NCI-H2227 treated with DMSO at 0.1 percent for 48 hours (cell line): ENCODE data around the gene EDNRB.
"Not testable (repeated sequence)": the region's sequence is repeated elsewhere in the genome, so short reads cannot be mapped to it uniquely, and the experiment has no call there.

Experiments
- DNase-seq: peaks from one replicate; lab custom pipeline; 2025; lab: John Stamatoyannopoulos, UW

The EDNRB gene

DNA sequence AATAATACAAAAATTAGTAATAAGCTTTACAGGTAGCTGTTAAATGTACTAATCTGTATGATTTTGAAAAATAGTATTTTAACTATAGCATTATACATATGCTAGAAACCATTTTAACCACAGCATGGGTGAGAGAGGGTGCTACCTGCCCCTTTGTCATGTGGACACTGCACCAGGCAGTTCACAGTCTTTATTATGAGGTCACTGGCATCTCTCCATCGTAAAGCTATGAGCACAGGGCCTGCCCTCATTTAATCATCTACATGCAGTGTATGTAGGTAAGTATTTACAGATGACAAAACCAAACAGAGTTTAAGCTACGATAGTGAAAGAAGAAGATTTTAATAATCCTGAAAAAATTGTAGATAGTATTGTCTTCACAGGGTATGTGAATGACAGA lies 21.7 kb downstream of the EDNRB start:
- DNase-seq: no peak

DNA sequence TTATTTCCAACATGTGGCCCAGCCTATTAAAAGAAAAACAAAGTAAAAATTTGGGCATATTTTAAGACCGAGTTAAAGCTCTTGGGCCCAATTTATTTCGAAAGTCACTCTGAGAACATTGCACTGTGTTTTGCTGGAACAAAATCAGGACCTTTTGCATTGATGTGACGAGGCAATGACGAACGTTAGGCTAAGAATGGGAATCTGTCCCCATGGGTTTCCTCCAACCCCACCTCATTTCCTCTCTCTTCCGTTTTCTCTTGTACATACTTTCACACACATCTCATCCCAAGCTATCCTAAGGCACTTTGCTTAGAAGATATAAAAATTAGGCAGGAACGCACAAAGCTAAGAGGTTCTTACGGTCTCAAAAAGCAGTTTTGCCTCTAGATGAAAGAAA lies 22.1 kb downstream of the EDNRB start:
- no peak for DNase-seq

- no peak for DNase-seq
These were observed 23.9 kb downstream of the EDNRB start for GRCh38 chr13:77894743-77895142.

GRCh38 chr13:77893066-77893465 lies 25.6 kb downstream of the EDNRB start:
- DNase-seq: no peak

- no peak for DNase-seq
These were observed 26.1 kb downstream of the EDNRB start for GRCh38 chr13:77892491-77892890.

GRCh38 chr13:77891486-77891885 lies 27.1 kb downstream of the EDNRB start:
- no peak for DNase-seq

DNA sequence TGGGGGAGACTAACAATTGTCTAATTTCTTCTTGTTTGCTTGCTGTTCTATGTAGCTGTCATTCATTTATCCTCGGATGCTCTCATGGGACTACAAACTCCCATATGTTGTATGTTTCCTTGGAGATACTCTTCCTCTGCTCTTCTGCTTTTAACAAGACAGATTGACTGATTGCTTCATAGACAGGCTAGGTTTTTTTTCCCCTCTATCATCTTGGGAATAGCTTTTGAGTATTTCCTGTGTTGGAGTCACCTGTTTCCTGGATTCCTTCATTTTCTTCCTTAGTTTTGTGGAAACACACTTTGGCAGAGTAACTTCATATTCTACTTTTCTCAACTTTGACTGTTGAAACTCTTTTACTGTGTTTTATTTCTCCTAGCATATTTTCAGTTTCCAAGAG lies 27.6 kb downstream of the EDNRB start:
- DNase-seq: no peak

DNA sequence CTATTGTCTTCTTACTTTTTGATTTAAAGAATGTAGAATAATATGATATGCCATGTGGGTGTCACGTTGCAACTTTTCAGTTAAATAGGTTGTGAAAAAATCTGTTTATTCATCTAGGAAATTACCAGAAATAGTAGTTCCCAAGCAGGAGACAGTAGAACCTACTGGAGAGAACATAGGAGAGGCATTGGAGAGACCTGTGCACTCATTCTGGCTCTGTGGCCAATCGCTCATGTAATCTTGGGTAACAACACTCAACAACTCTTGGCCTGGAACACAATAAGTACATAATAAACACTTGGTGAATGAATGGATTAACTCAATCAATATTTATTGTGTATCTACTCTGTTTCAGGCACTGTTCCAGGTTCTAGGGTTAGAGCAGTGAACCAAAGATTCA lies 35.3 kb downstream of the EDNRB start:
- no peak for DNase-seq

DNA sequence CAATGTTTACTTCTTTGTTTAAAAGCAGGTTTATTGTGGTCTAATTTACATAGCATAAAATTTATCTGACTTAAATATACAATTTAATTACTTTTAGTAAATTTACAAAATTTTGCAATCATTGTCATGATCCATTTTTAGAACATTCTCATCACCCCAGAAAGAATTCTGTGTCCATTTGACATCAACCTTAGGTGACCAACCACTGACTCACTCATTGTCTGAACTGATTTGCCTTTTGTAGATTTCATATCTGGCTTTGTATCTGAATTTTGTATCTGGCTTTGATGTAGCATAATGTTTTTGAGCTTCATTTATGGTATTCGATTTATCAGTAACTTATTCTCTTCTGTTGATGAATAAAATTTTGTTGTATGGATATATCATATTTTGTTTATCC lies 40.4 kb downstream of the EDNRB start:
- no peak for DNase-seq

DNA sequence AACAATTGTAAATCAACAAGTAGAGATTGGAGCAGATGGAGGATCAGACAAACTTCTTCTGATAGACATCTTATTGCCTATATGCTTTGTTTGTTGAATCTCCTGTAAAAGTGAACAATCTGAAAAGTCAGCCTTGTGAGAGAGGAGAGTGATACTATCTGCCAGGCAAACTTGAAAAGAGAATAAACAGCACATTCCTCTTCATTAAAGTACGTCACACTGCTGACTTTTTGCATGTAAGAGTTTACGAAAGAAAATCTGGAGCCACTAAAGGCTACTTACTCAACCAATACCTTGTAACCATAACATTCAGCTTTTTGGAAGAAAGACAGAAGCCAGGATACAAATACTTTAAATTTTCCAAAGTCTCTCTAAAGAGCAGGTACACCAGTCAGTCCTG lies 42.5 kb downstream of the EDNRB start:
- no peak for DNase-seq

- no peak for DNase-seq
These were observed 44.2 kb downstream of the EDNRB start for GRCh38 chr13:77874406-77874805.

DNA sequence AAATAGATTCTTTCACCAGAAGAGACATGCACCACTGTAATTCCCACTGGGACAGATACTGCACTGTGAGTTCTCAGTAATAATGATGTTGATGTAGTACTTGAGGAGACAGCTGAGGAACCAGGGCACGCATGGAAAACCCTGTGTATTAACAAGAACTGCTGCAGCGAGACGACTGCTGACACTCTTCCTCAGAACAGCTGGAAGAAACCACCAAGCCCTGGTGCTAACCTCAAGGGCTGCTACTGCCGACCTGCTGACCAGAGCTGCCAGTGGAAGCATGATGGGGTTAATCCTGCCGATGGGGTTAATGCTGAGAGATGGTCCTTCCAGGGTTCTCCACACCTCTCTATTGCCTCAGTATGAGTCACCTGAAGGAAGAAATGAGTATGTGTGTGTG lies 45.6 kb downstream of the EDNRB start:
- no peak for DNase-seq

- no peak for DNase-seq
These were observed 47.0 kb downstream of the EDNRB start for GRCh38 chr13:77871596-77871995.

- DNase-seq: no peak
These were observed 49.9 kb downstream of the EDNRB start for GRCh38 chr13:77868717-77869116.

DNA sequence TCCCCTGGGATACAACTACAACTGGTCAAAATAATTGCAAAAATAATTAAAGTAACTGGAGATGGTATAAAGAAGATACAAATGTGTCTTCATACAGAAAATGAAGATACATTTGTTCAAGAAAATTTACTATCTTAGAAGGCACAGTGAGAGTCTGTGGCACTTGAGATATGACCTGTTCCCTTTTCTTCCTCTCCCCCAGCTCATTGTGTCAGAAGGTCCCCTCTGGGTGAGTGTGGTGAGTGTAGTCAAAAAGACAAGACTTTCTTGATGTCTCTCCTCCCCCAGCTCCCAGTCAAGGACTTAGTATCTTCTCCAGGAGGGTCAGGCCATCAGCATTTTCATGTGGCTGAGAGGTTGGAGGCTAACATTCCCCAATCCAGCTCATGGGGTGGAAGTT lies 51.7 kb downstream of the EDNRB start:
- no peak for DNase-seq

DNA sequence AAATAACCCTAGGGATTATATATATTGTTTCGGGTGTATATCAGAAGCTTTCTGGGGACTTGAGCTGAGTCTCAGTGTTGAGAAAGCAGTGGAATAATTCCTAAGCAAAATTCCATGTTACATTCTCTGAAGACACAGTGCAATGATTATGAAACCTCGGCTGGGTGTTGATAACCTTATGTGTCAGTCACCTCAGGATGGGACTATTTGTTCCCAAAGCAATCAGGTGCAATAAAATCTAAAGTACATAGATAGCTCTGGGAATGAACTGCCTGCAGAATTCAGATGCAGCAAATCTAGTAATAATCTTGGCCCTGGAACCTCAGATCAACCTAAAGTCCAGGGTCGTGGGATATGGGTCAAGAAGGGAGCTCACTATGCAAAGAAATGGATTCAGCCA lies 53.0 kb downstream of the EDNRB start:
- no peak for DNase-seq

DNA sequence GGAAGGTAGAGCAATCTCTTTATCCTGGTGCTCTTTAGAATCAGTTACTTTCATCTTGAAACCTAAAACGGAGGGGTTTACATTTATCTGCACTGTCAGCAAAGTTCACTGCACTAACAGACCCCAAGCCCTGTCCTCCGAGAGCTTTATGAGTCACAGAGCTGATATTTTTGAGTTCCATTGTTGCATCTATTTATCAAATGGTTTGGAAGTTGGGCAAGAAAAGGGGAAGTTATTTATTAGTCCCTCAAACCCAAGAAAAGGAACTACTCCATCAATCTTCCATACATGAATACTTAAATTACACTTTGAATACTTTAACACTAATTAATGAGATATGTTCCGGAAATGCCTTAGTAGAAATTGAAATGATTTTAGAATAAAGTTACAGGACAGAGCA lies 55.5 kb downstream of the EDNRB start:
- no peak for DNase-seq

GRCh38 chr13:77861741-77862140 lies 56.9 kb downstream of the EDNRB start:
- no peak for DNase-seq

GRCh38 chr13:77860507-77860981 lies 58.1 kb downstream of the EDNRB start:
- DNase-seq: no peak

GRCh38 chr13:77859450-77859849 lies 59.2 kb downstream of the EDNRB start:
- DNase-seq: no peak

DNA sequence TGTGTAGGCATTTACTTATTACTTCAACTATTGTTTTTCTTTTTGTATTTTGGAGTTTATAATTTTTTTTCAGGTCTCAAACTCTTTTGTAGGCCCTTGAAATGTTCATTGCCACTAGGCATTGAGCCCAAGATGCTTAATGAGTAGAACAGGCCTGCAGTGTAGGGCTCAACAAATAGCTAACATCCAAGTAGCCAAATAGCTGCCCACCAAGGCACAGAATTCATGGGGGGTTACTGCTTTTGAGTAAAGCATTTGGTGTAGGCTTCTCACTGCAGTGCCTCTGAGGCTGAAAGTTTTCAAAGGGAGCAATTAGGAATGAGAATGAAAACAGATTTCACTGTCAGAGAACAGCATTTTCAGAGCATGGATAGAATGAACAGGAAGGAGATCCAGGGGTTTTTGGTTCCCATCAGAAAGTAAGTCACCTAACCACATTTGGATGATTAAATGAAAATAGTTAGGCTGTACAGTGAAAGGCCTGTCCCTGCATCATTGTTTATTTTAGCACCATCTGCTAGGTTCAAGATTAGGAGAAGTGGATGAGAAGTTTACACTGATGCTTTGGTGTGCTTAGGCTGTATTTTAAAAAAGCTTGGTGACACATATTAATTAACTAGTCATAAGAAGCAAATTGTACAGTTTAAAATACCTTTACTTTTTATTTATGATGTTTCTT lies 61.0 kb downstream of the EDNRB start:
- no peak for DNase-seq

- DNase-seq: no peak
These were observed 64.9 kb downstream of the EDNRB start for GRCh38 chr13:77853703-77854102.

- DNase-seq: not testable (repeated sequence)
These were observed 70.6 kb downstream of the EDNRB start for GRCh38 chr13:77848050-77848449.

- DNase-seq: no peak
These were observed 72.5 kb downstream of the EDNRB start for GRCh38 chr13:77846173-77846572.
